IPS-18a (cell line): ENCODE results near the gene PRKCB.

ENCODE experiments used
- H3K27ac ChIP-seq: one replicate; pipeline ENCODE4 v1.5.1; 2013; ENCODE audit warnings: low read length
- H3K27me3 ChIP-seq: one replicate; pipeline ENCODE4 v1.6.1; 2013; ENCODE audit warnings: mild to moderate bottlenecking, low read length; ENCODE audit not compliant: control insufficient read depth, insufficient read depth
- H3K36me3 ChIP-seq: one replicate; pipeline ENCODE4 v1.6.1; 2013; ENCODE audit warnings: low read depth, low read length; ENCODE audit not compliant: control insufficient read depth
- H3K4me1 ChIP-seq: one replicate; pipeline ENCODE4 v1.6.1; 2013; ENCODE audit warnings: low read depth, low read length; ENCODE audit not compliant: control insufficient read depth
- H3K4me3 ChIP-seq: one replicate; pipeline ENCODE4 v1.5.1; 2013; ENCODE audit warnings: low read length
- H3K9ac ChIP-seq: one replicate; pipeline ENCODE4 v1.6.1; 2013; ENCODE audit warnings: mild to moderate bottlenecking, low read length, moderate library complexity
- H3K9me3 ChIP-seq: one replicate; pipeline ENCODE4 v1.6.1; 2013; ENCODE audit warnings: low read depth, low read length; ENCODE audit not compliant: control insufficient read depth

The PRKCB gene

DNA sequence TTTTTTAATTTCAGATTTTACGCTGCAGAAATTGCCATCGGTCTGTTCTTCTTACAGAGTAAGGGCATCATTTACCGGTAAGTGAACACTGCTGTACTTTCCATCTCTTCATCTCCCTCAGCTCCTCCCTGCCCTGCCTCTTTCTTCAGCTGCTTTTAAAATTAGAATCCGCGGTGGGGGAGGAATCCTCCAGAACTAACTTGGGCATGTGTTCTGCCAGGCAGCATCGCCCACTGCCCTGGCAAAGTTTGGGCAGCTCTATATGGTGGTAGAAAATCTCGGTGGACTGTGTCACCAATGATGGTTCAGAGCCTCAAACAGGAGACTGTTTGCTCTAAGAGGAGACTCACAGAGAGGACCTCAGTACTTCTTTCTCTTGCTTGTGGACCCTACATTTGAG, 338.7 kb downstream of the PRKCB start:
- Histone ChIP-seq H3K4me3 (no peak overlapping the region), H3K4me1 (no peaks in the 10 kb centered on the region), H3K36me3 (no peaks in the 10 kb centered on the region), H3K27me3 (no peaks in the 10 kb centered on the region), H3K9me3 (no peaks in the 10 kb centered on the region), H3K27ac (no peak overlapping the region), H3K9ac (no peak overlapping the region)

DNA sequence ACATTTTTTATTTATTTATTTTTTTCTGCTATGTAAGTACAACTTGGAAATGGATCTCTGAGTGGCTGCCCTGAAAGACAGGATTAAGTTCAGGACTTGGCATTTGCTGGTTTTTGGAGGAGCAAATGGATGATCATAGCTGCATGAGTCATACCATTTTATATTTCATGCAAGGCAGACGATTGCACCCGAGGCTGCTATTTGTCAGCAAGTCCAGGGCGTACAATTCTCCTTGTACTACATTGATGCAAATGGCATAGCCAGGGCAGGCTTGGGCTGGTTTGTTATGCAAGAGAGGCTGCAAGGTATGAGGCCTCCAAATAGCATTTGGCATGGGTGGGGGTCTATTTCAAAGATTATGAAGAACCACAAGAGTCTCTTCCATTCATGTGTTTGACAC, 339.2 kb downstream of the PRKCB start:
- no peaks in the 10 kb centered on the region for H3K27me3 ChIP-seq
- no peak overlapping the region for H3K9ac ChIP-seq
- no peaks in the 10 kb centered on the region for H3K9me3 ChIP-seq
- no peaks in the 10 kb centered on the region for H3K36me3 ChIP-seq
- no peak overlapping the region for H3K4me3 ChIP-seq
- no peaks in the 10 kb centered on the region for H3K4me1 ChIP-seq
- H3K27ac ChIP-seq: no peak overlapping the region

DNA sequence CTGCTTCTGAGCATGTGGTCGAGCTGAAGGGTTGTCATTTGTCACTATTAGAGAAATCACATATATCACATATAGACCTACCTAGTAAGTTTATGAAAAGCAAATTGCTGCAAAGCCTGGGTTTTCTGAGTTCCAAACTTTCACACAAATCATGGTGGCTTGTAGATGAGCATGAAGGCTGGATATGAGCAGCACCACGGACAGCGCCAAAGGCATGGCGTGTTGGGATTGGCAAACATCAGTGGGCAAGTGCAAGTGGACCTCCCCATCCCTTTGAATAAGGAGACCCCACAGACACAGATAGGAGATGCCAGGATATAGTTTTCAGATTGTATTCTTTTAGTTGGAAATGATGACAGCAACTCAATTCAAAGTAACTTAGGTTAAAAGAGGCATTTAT, 342.7 kb downstream of the PRKCB start:
- no peaks in the 10 kb centered on the region for H3K4me1 ChIP-seq
- H3K9ac ChIP-seq: no peak overlapping the region
- H3K9me3 ChIP-seq: no peaks in the 10 kb centered on the region
- no peaks in the 10 kb centered on the region for H3K36me3 ChIP-seq
- no peak overlapping the region for H3K4me3 ChIP-seq
- H3K27ac ChIP-seq: no peak overlapping the region
- no peaks in the 10 kb centered on the region for H3K27me3 ChIP-seq

DNA sequence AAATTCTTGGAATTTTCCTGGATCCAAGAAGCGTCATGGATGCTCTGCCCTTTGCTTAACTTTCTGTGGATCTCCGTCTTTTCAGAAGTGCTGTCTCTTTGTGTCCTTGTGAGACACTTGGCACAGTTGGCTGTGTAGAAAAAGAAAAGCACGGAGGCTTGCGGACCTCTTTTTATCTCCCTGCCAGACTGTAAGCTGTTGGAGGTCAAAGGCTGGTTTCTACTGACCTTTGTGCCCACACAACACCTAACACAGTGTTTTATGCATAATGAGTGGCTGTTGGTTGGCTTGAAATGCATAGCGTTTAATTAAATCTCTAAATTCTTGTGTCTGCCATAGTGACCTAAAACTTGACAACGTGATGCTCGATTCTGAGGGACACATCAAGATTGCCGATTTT, 344.7 kb downstream of the PRKCB start:
- Histone ChIP-seq H3K9ac (no peak overlapping the region), H3K27me3 (no peaks in the 10 kb centered on the region), H3K4me1 (peaks cover 7% of the 10 kb centered on the region), H3K36me3 (no peaks in the 10 kb centered on the region), H3K4me3 (no peak overlapping the region), H3K9me3 (no peaks in the 10 kb centered on the region), H3K27ac (no peak overlapping the region)

DNA sequence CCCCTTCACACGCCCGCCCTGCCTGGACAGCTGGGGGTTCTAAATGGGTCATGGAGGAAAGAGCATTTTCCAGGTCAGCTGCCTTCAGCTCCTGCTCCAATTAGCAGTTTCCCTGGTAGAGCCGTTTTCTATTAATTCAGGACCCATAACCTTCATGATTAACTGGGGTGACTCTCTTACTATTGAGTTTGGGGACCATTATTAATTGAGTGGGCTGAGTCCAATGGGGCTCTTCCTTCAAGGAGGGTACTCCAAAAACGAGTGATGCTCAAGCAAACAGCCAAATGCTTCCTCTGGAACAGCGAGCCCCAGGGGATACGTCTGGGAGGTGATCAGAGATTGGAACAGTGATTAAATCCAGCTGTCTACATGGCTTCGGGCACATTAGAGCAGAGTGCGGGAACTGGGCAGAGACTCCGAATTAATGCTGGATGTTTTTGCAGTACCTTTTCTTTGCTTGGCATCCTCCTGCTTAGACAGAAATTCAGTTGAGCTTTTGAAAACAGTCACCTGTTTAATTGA, 352.3 kb downstream of the PRKCB start:
- Histone ChIP-seq H3K36me3 (no peaks in the 10 kb centered on the region), H3K27ac (no peak overlapping the region), H3K27me3 (no peaks in the 10 kb centered on the region)

DNA sequence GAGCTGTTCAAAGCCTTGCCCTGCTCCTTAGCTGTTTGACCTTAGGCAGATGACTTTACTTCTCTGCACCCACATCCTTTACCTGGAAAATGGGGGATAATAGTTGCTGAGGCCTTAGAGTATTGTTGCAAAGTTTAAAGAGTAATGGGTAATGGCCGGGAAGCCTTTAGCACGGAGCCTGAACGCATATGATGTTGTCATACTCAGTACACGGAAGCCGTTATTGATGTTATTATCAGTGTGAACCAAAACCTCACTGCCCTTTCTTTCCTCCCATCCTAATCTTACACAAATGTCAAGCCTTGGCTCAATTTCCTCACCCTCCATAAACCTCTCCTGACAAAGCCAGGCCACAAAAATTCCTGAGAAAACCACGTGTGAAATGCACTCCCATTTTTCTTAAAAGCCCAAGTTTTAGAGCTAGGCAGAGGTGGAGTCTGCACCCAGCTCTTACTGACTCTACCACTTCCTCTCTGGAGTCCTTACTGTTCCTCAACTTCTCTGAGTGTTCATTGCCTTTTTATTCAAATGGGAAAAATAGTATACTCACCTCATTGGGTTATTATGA, 353.1 kb downstream of the PRKCB start:
- Histone ChIP-seq H3K27me3 (no peaks in the 10 kb centered on the region), H3K27ac (no peak overlapping the region), H3K4me3 (no peak overlapping the region), H3K9me3 (no peaks in the 10 kb centered on the region), H3K4me1 (peaks cover 8% of the 10 kb centered on the region), H3K9ac (no peak overlapping the region), H3K36me3 (no peaks in the 10 kb centered on the region)

More for the DNA sequence above, 352.3 kb downstream of the PRKCB start:
- Histone ChIP-seq H3K4me3 (no peak overlapping the region), H3K9ac (no peak overlapping the region), H3K9me3 (no peaks in the 10 kb centered on the region), H3K4me1 (peaks cover 8% of the 10 kb centered on the region)

DNA sequence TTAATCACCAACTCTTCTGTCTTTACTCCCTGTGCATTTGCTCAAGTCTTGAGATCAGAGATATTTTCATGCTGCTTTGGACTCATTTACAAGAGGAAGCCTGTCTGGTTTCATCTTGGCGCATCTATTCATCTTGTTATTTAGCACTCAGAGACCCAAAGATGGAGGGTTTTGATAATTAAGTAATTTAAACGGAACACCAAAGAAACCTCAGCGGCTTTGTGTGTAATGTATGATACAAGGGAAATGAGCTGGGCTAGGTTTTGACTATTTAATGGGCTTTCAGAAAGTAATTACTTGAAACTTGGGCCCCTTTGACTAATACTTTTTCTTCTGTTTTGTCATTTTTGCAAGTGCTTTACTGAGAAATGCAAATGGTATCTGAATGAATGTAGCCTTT, 354.2 kb downstream of the PRKCB start:
- H3K9me3 ChIP-seq: no peaks in the 10 kb centered on the region
- no peak overlapping the region for H3K27ac ChIP-seq
- peaks cover 6% of the 10 kb centered on the region for H3K4me1 ChIP-seq
- H3K9ac ChIP-seq: no peak overlapping the region
- H3K27me3 ChIP-seq: no peaks in the 10 kb centered on the region
- no peak overlapping the region for H3K4me3 ChIP-seq
- H3K36me3 ChIP-seq: no peaks in the 10 kb centered on the region

DNA sequence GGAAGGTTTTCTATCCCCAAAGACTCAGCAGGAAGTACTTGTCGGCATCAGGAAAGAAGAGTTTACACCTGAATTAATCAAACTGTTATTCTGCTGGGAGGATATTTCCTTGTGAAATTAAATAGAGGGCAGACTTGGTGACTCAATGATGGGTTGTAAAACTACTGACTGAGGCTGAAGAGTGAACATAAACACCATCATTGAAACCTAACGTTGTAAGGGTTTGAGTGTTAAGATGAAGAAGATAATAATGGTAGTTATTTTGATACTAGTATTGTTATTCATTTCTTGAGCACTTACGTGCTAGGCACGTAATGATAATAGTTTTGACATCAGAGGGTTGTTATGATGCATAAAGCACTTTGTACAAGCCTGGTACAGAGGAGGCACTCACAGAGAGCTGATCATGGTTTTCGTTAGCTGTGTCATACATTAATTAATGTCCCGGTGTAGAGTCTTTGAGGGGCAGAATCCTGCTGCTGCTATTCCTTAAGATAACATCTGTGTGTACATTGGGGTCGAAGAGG, 356.2 kb downstream of the PRKCB start:
- no peak overlapping the region for H3K9ac ChIP-seq
- no peaks in the 10 kb centered on the region for H3K4me1 ChIP-seq
- no peaks in the 10 kb centered on the region for H3K36me3 ChIP-seq
- no peak overlapping the region for H3K27ac ChIP-seq
- no peak overlapping the region for H3K4me3 ChIP-seq
- H3K9me3 ChIP-seq: no peaks in the 10 kb centered on the region
- H3K27me3 ChIP-seq: no peaks in the 10 kb centered on the region

DNA sequence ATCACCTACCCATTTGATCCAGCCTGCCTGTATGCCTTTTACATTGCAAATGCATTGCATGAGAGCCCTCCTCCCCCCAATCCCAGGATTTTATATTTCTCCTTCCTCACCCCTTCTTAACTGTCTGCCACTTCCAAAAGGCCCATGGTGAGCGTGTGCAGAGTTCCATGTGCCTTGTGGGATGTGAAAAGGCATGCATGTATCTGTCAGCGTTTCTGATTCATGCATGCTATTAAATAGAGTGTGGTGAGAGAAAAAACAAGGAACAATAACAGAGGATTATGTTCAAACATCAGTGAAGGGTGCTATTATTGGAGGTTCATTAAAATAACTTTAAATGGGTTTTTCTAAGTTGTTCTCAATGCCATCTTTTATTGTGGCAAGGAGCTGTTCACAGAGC, 359.4 kb downstream of the PRKCB start:
- Histone ChIP-seq H3K36me3 (no peaks in the 10 kb centered on the region), H3K4me1 (no peaks in the 10 kb centered on the region), H3K27ac (no peak overlapping the region), H3K9me3 (no peaks in the 10 kb centered on the region), H3K9ac (no peak overlapping the region), H3K4me3 (no peak overlapping the region), H3K27me3 (no peaks in the 10 kb centered on the region)

DNA sequence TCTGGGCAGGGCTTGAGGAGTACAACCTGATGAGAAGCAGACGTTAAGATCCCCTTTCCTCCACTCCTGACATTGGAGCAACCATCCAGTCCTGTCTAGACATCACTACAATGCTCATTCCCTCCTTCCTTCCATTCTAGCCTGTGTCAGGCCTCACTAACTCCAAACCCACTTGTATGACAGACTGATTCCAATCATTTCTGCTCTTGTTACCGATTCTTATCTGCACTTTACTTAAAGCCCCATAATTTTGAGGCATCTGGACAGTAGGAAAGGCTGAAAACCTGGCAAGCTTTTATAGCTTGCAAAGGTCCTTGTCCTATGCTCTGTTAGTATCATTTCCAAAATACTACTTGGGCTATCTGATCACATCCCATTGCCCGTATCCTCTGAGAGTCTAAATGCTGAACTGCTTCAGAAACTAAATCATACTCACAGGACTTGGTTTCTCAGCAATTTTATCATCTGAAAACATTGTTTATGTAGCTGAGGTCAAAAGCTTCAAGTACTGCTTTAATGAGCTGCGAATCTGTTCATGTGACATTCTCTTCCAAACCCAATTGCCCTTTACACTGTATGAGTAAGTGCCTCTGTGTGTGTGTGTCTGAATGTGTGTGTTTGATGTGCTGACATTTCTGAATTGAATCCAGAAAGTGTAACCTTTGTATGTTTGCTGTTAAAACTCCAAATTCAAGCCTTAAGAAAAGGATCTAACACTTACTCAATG, 363.2 kb downstream of the PRKCB start:
- Histone ChIP-seq H3K27me3 (no peaks in the 10 kb centered on the region), H3K9ac (no peak overlapping the region), H3K36me3 (no peaks in the 10 kb centered on the region), H3K27ac (no peak overlapping the region), H3K4me3 (no peak overlapping the region), H3K9me3 (no peaks in the 10 kb centered on the region), H3K4me1 (no peaks in the 10 kb centered on the region)

DNA sequence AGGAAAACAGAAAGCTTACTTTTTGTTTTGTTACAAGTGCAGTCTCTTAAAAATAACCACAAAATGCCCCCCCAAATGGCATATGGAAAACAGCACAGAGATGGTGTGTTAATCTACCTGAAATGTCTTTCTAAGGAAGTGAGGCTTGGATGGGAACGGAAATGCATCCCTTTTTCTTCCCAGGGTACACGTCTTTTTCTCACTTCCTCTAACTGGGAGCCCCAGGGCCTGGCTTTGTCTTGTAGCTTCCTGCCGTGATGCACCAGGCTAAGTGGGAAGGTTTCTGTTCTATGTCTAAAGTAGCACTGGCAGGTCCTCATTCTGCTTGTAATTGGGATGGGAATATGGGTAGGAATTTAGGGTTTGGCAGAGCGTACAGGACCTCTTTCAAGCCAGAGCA, 367.9 kb downstream of the PRKCB start:
- no peaks in the 10 kb centered on the region for H3K9me3 ChIP-seq
- no peaks in the 10 kb centered on the region for H3K27me3 ChIP-seq
- peaks cover 13% of the 10 kb centered on the region for H3K4me1 ChIP-seq
- no peak overlapping the region for H3K27ac ChIP-seq
- no peak overlapping the region for H3K9ac ChIP-seq
- no peaks in the 10 kb centered on the region for H3K36me3 ChIP-seq
- no peak overlapping the region for H3K4me3 ChIP-seq
